Measurements from ENCODE around the gene SUGCT.

Gene SUGCT

DNA sequence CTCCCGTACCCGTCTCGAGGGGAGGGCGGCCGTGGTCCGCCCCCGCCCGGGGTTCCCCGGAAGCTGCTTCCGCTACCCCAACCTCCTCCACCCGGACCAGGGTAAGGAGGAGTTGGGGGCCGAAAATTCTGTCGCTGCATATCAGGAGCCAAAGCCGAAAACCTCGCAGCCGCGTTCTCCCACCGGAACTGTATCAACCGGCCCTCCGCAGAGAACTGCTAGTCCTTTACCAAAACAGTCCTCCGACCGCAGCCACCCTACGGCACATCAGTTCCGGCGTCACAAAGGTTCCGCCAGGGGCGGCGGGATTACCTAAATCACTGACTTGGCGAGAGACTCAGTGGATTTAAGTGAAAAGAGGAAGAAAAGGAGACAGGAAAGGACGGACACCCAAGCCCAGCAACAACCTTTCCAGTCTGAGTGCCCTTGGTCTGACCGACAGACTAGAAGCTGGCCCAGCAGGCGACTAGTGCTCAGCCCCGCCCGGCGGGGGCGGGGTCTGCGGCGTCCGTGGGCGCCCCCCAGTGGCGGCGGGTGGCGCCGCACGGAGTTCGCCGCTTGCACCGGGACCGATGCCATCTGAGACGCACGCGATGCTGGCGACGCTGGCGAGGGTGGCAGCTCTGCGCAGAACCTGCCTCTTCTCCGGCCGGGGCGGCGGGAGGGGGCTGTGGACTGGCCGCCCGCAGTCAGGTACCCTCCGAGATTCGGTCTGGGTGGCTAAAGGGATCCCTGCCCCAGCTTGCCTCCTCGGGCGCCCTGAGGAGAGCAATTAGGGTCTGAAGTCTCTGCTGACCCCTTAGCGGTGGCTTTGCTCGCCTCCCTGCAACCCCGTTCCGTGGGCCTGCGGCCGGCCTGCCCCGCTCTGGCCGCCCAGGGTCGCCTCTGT lies at the start of gene SUGCT, which contains the start of gene MPLKIP:
Gene SUGCT, plus strand, starts transcription at position 578 of the 889 bp plus-strand sequence.
Gene MPLKIP, minus strand, starts transcription at position 195 of the 889 bp plus-strand sequence. Its CDS starts 55 bp downstream, at position 140.
- peak; percentile 96 for TF ChIP-seq CTCF (IDR thresholded peaks at IDR 0.05; ENCODE audit: low read depth, low read length, missing control alignments)
- H3K4me3 ChIP-seq (replicated peaks; ENCODE audit: low read depth, low read length): peak within 1 kb of the TSS; percentile 92
- DNase-seq (ENCODE audit: extremely low read depth, low read depth): peak; percentile 71

- TF ChIP-seq CTCF (IDR thresholded peaks at IDR 0.05; ENCODE audit: low read depth, low read length, missing control alignments): no peak
- H3K4me3 ChIP-seq (replicated peaks; ENCODE audit: low read depth, low read length): no peak overlapping the region
- no peak for DNase-seq (ENCODE audit: extremely low read depth, low read depth)
Observed at GRCh38 chr7:40092182-40092581, 42.6 kb upstream of the SUGCT start.

GRCh38 chr7:40093631-40094350 lies 41.0 kb upstream of the SUGCT start:
- no peak for DNase-seq (ENCODE audit: extremely low read depth, low read depth)
- H3K4me3 ChIP-seq (replicated peaks; ENCODE audit: low read depth, low read length): no peak overlapping the region
- no peak for TF ChIP-seq CTCF (IDR thresholded peaks at IDR 0.05; ENCODE audit: low read depth, low read length, missing control alignments)

- H3K4me3 ChIP-seq (replicated peaks; ENCODE audit: low read depth, low read length): no peak overlapping the region
- no peak for DNase-seq (ENCODE audit: extremely low read depth, low read depth)
- no peak for TF ChIP-seq CTCF (IDR thresholded peaks at IDR 0.05; ENCODE audit: low read depth, low read length, missing control alignments)
Observed at GRCh38 chr7:40095230-40095629, 39.6 kb upstream of the SUGCT start.

DNA sequence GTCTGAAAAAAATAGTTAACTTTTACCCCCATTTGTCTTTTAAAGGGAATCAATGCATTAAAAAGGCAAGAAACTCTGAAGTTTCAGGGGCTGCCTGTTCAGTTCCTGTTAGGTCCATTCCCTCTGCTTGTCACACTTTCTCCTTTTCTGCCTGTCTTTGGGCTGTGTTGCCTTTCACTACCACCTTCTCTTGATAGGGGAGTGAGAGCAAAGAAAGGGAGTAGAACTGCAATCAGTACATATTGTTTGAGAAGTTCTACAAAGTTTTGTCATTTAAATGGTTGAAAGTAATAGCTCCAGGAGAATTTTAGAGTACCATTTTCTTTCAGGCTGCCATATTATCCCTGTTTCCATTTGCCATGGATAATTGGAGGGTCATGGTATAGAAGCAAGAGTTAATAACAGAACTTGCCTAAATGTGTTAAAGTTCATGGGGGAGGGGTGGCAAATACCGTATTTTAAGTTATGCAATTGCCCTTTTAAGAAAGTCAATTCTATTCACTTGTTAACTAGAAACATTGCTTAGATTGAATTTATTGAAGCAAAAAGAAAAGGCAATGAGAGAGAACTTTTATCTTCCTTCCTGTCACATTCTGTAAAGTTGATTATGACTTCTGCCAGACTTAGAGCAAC lies 39.0 kb upstream of the SUGCT start:
- no peak for DNase-seq (ENCODE audit: extremely low read depth, low read depth)
- H3K4me3 ChIP-seq (replicated peaks; ENCODE audit: low read depth, low read length): no peak overlapping the region
- TF ChIP-seq CTCF (IDR thresholded peaks at IDR 0.05; ENCODE audit: low read depth, low read length, missing control alignments): no peak

DNA sequence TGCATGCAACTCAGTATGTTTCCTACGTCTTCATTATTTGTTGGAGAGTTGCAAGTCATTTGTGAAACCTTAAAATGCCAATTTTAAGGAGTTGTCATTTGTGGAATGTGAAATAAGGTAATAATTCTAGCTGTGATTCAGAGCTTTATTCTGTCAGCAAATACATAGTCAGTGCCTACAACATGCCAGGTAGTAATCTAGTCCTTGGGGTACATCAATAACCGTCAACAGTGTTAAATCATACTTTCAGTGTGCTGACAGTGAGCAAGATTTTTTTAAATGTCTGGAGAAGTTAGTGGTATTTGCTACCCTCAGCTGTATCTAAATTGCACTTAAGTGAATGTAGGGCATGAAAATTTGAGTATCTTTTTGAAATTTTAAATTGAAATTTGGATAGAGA lies 37.1 kb upstream of the SUGCT start:
- TF ChIP-seq CTCF (IDR thresholded peaks at IDR 0.05; ENCODE audit: low read depth, low read length, missing control alignments): no peak
- no peak overlapping the region for H3K4me3 ChIP-seq (replicated peaks; ENCODE audit: low read depth, low read length)
- no peak for DNase-seq (ENCODE audit: extremely low read depth, low read depth)
